A204.1 (cell line): ENCODE data around the gene MYO18B.

Source experiments
- FAIRE-seq: peaks from 2 replicates; lab custom pipeline; 2012; peaks lifted over from hg19 to GRCh38; lab: Jason Lieb, UNC

Gene MYO18B

DNA sequence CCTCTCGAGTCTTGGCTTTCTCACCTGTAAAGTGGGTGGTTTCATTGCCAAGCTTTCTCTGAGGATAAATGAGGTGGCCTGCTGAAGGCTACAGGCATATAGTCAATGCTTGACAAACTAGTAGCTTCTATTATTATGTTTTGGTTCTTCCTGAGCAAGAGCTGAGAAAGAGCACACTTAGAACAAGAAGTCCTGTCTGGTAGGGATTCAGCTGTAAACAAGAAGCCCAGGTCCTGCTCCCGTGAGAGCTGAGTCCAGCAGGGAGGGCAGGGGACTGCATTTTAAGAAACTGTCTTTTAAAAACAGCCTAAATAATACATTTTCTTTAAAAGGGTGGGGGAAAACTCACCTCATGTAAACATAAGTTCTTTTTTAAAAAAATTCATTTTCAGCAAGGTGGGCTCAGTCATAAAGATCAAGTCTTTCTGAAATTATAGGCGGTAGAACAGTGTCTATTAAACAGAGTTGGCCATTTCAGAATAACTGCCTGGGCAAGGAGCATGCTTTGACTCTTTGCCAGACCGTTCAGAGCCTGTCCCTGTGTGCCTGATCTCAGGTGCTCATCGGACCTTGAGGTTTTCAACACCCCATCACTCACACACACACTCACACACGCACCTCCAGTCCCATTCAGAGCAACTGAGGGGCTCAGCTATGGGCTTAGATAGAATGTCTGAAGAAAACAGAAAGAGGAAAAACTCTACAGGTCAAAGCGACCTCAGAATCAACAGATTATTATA, 29.2 kb upstream of the MYO18B start:
- FAIRE-seq, result no peak

- FAIRE-seq, result no peak
These were observed 27.9 kb upstream of the MYO18B start for GRCh38 chr22:25714070-25714469.

- no peak for FAIRE-seq
These were observed 27.2 kb upstream of the MYO18B start for GRCh38 chr22:25714739-25715138.

DNA sequence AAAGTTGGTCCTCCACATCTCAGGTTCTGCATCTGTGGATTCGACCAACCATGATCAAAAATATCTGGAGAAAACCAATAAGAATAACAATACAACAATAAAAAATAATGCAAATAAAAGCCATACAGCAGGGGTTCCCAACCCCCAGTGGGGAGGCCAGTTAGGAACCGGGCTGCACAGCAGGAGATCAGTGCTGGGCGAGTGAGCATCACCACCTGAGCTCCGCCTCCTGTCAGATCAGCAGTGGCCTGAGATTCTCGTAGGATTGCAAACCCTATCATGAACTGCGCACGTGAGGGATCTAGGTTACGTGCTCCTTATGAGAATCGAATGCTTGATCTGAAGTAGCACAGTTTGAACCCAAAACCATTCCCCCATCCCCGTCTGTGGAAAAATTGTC, 25.4 kb upstream of the MYO18B start:
- FAIRE-seq, result no peak

DNA sequence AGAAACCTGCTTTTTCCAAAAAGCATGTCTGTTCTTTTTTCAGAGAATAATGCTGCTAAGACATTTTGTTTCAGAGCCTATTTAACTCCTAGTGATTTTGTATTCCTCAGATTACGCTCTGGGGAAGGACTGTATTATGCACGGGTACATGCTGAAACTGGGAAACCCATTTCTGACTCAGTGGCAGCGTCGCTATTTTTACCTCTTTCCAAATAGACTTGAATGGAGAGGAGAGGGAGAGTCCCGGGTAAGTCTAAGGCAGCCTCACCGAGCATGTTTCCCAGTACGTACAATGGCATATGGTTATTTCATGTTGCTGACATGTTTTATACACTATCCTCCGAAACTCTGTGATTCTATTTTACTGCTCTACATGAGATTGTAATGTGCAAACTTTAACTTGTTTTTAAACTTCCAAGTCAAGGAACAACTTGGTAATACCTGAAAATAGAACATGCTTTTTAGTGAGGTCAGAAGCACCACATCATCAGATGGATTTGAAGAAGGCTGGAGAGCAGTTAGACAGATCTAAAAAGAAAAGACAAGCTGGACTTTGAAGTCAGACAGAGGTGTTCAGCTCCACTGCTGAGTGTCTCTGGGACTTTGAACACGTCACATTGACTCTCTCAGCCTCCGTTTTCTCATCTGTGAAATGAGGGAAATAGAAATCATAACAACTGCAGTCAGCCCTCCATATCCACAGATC, 23.7 kb upstream of the MYO18B start:
- no peak for FAIRE-seq

GRCh38 chr22:25722223-25722622, 19.8 kb upstream of the MYO18B start:
- FAIRE-seq, result no peak

DNA sequence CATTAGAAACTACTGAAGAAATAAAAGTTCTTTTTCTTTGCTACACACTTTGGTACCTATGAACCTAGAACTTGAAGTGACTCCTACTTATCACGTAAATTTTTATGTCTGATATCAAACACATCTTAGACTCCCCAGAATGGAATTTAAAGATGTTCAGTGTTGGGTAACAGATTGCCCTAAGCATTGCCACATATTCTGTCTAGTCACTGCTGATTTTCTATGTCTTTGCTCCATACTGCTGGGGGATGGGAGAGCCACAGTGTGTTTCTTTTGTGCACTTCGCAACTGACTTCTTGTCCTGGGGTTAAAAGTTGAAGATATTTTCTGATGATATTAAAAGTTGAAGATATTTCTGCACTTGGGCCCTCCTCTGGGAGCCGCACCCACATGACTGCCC, 19.4 kb upstream of the MYO18B start:
- FAIRE-seq, result no peak

GRCh38 chr22:25726241-25726640, 15.7 kb upstream of the MYO18B start:
- no peak for FAIRE-seq

- FAIRE-seq, result no peak
These were observed 13.9 kb upstream of the MYO18B start for GRCh38 chr22:25728071-25728470.

DNA sequence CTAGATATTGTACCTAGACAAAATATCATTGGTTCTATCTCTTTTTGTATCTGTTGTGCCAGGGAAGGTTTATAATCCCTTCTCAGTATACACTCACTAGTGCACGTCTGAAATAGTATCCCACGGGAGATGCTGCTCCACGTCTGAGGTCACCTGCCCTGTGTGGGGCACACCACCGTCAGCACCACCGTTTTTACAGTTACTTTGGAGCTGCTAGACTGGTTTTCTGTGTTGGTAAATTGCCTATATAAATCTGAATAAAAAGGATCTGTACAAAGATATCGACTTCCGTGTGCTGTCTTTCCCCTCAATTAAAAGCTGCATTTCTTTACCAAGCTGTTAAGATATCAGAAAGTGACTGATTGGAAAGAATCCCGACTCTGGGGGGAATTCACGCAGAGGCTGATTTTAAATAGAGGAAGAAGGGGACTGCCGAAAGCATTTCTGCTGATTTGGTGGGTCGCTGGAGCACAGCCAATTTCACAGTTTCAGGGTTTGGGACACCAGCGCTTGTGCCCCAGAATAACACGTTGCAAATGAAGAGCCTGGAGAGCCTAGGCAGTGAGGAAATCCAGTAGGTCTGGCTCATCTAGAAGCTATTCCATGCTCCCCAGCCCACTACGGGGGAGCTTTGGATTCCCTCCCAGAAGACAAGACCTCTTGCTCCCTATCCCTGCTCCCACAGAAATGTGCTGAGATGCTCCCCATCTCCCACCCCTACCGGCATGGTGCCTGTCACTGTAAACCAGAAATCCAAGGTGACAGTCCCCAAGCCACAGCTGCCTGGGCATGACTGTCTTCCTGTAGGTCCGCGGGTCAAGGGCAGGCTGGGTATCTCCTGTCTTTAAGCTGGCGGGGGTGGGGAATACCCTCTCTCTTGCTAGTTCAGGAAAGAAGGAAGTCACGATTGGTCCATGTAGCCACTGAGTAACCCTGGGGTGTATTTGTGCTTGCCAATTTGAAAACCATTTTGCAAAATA, 12.7 kb upstream of the MYO18B start:
- FAIRE-seq, result no peak

DNA sequence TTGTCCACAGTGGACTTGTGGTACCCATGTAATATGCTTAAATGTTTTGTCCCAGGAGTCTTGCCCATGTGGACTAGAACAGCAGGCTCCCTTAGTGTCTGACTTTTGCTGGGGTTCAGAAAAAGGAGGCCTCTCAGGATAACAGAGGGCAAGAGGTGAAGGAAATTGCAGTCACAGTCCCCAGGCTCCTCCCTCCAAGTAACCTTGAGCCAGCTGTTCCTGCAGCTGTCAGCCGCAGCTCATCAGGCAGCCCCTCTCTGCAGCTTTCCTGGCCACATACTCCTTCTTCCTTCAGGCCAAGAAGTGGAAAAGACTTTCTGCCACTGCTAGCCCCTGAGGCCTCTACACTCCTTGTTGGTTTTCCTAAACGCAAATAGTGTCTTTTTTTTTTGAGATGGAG, 6.3 kb upstream of the MYO18B start:
- FAIRE-seq, result no peak

DNA sequence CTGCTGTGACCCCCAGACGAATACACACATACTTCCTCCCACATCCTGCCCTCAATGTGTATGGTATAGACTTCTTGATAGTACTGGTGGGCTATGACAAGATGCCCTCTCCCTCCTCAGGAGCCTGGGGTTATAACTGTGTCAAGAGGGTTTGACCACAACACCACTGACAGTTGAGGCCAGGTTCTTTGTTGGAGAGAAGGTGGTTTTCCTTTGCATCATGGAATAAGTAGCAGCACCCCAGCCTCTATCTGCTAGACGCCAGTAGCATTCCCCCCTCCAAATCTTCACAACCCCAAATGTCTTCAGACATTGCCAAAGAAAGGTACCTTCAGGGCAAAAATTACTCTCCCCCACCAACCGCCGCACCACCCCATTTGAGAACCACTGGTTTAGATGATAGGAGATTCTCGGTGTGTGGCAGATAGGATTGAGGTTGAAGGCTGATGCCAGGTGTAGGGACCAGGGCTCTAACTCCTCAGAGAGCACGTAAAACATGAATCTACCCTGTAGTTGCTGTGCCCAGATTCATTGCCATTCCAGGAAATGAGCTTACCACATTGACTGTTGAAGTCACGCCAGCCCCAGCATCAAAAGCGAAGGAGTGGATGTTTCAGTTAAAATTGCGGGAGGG, 5.5 kb upstream of the MYO18B start:
- FAIRE-seq, result no peak

- no peak for FAIRE-seq
These were observed 2.2 kb upstream of the MYO18B start for GRCh38 chr22:25739659-25740344.

DNA sequence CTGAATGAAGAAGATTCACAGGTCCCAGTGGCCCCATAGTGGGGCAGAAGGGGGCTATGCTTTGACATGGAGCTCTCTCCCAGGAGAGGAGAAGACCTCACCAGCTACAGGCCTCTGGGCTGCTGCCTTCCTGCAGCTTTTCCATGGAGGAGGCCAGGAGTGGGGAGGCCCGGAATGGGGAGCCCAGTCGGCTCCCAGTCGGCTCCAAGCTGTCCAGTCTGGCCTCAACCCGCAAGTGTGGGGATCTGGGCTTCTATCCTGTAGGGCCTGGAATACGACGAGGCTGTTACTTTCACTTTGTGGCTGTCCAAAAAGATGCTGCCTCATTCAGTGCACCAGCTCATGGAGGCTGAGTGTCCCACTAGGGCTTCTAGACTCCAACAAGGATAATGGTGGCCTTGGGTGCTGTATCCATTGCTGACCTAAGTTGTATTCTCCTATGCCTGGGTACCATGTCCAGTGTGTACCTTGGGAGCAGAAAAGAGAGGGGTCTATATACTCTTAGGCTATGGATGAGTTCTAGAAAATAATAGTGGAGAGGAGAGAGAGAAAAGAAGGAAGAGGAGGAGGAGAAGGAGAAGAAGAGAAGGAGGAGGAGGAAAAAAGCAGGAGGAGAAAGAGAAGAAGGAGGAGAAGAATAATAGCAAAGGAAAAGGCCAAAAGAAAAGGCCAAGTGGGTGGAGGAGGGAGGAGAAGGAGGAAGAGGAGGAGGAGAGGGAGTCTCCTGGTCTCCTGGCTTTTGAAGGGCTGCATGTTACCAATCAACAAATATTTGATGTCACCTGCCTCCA, 1.1 kb downstream of the MYO18B start:
- FAIRE-seq, result no peak

DNA sequence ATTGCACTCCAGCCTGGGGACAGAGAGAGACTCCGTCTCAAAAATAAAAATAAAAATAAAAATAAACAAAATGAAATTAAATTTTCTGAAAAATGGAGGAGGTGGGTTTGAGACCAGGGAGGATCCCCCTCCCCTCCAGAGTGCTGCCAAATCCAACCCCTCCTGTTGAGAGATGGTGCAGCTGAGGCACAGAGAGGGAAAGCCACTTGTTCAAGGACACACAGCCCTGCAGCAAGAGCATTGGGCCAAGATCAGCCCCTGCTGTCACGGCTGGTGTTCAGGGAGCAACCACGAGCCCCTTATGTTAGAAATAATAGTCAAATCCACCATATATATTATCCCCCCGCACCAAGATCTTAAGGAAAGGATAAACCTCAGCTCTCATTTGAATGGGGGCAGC, 2.7 kb downstream of the MYO18B start:
- FAIRE-seq, result no peak

- FAIRE-seq, result no peak
These were observed 3.5 kb downstream of the MYO18B start for GRCh38 chr22:25745341-25746011.

- FAIRE-seq, result no peak
These were observed 4.0 kb downstream of the MYO18B start for GRCh38 chr22:25746012-25746373.

GRCh38 chr22:25747245-25747944, 5.4 kb downstream of the MYO18B start:
- no peak for FAIRE-seq

DNA sequence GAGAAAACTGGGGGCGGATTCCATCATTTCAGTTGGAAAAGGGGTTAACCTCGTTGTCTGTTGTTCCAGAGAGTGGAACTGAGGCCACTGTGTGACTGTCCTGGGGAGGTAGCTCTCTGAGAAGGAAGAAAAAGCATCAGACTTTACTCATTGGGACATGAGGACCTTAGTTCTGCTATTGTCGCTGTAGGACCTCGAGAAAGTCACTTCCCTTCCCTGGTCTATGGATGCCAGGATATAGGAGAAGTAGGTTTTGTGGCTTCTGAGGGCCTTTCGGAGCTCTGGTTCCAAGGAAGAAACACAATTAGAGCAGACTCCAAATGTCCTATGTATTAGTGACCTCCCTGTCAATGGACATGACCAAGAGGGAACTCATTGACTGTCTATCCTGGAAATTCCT, 6.2 kb downstream of the MYO18B start:
- no peak for FAIRE-seq

DNA sequence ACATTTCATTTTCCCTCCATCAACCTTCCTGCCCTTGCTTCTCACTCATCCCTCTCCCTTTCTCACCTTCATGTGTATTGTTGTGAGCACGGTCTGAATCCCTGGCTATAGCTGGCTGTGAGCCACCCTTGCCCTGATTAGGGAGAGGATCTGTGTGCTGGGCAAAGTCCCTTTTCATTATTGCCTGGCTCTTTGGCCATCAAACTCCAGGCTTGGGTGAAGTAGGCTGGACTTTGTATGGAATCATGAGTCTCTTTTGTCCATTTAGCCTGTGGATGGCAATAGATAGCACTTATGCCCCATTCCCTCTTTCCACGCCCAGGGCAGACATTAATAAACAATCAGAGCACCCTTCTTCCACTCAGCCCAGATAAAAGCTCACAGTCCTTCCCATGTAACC, 6.7 kb downstream of the MYO18B start:
- FAIRE-seq, result no peak
